HCEC 1CT (cell line): ENCODE measurements around the gene HOXD10.

Experiments
- DNase-seq: peaks from one replicate; pipeline ENCODE4 v3.0.0-alpha.2; 2017

The HOXD10 gene

DNA sequence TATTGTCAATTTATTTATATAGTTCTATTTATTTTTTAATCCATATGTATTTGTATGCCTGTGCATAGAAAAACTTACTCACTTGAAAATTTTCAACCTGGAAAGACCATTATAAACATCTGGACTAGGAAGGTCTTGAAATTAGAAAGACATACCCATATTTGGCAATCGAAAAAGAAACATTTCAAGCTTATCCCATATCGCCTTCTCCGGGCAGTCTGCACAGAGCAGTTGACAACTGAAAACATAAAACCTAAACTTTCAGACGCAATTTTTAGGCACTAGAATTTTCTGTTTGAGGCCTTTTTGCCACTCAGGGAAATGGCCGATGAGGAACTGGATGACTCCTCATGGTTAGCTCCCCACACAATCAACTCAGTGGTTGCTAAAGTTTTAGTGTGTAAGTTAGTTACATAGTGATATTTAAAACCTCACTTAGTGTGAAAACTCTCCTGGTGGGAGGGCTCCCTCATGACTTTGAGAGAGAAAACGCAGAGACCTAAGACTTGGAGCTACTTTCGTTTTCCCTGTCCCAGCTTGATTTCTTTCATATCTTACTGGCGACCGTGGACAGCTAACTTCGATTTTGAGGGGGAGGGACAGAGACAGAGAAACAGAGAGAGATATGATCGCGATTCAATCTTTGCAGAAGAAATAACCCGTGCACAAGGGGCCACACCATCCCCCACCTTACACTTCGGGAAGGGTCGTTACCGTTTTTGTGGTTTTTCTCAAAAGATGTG is 20.2 kb upstream of the HOXD10 start:
- peak; percentile 28 for DNase-seq

DNA sequence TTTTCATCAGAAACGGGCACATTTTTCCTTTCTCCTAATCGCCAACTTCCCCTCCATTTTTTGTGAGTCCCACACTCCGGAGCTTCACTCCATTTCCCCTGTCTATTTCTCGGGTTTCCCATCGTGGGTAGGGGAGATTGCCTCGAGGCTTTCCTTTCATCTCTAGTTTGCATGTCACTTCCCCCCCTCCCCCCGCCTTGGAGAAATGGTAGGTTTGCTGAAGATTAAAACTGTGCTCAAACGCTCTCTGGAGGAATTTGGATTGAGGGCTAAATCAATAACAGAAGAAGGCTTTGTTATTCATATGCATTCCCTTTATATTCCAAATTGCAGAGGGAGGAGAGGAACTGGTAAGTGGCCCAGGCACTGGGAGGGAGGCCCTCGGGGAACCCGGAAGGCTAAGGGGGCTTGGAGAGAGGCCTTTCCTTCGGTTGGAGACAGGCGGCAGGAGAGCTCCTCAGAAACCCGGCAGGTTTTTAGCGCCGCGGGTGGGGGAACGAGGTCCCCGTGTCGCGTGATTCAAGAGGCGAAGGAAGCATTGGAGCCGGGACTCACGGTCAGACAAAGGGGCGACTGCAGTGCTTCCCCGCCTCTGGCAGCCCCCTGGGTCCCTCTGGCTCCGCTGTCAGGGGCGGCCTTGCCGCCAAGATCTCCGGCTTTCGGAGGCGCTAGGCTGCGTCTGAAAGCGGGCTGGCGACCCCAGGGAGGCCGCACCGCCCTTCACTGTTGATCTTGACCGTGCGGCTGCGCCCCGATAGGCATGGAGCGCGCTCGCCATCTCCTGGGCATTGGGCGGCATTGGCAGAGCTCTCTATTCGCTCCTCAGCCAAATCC is 19.4 kb upstream of the HOXD10 start:
- peak; percentile 83 for DNase-seq

- DNase-seq, result no peak
Observed at GRCh38 chr2:176097820-176098365, 18.7 kb upstream of the HOXD10 start.

DNA sequence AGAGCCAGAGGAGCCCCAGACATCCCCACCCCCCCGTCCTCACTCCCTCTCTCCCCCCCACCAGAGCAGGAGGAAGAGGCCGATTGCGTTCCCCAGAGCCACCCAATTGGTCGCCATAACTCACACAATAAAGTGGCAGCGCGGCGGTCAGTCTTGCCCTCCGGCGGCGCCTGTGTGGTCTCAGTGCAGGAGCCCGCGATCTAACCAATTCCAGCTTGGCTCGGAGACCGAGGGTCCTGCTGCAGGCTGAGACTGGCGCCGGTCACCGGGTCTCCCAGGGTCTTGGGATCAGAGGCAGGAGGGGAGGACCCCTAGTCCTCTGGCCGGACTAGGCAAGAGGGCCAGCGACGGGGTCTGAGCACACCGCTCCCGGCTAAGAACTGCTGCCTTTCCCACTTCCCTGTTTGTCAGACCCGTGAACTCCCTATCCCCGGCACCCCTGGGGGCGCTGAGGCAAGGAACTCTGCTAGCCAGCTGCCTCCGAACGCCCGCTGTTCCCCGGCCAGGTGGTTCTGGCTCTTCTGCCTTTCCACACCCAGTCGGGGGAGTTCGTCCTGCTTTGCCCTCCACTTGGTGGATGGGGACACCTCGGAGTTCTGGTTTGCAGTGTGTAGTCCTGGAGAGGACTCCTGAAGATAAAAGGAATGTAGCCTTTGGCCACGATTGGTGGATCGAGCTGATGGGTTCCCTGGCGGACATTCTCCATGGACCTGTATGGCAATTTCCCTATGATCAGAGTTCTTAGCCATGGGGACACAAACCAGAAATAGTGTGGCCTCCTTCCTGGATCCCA is 18.0 kb upstream of the HOXD10 start:
- DNase-seq, result no peak

- DNase-seq, result no peak
Observed at GRCh38 chr2:176099159-176099727, 17.3 kb upstream of the HOXD10 start.

DNA sequence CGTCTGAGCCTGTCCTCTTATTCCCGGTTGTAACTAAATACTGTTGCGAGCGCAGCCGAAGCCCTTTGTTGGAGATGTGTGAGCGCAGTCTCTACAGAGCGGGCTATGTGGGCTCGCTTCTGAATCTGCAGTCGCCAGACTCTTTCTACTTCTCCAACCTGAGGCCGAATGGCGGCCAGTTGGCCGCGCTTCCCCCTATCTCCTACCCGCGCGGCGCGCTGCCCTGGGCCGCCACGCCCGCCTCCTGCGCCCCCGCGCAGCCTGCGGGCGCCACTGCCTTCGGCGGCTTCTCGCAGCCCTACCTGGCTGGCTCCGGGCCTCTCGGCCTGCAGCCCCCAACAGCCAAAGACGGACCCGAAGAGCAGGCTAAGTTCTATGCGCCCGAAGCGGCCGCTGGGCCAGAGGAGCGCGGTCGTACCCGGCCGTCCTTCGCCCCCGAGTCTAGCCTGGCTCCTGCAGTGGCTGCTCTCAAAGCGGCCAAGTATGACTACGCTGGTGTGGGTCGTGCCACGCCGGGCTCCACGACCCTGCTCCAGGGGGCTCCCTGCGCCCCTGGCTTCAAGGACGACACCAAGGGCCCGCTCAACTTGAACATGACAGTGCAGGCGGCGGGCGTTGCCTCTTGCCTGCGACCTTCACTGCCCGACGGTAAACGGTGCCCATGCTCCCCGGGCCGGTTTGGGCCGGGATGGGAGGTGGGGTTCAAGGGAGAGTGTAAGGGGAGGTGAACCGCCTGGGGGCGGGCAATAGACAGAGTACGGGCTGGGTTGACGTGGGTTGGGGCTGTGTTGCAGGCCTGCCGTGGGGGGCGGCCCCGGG is 16.6 kb upstream of the HOXD10 start, which contains the start of gene HOXD12:
HOXD12 (plus strand) TSS at position 68 of the 819 bp plus-strand sequence; CDS start at position 75, 7 bp downstream.
- no peak for DNase-seq

- DNase-seq, result no peak
Observed at GRCh38 chr2:176100547-176101140, 15.9 kb upstream of the HOXD10 start.

DNA sequence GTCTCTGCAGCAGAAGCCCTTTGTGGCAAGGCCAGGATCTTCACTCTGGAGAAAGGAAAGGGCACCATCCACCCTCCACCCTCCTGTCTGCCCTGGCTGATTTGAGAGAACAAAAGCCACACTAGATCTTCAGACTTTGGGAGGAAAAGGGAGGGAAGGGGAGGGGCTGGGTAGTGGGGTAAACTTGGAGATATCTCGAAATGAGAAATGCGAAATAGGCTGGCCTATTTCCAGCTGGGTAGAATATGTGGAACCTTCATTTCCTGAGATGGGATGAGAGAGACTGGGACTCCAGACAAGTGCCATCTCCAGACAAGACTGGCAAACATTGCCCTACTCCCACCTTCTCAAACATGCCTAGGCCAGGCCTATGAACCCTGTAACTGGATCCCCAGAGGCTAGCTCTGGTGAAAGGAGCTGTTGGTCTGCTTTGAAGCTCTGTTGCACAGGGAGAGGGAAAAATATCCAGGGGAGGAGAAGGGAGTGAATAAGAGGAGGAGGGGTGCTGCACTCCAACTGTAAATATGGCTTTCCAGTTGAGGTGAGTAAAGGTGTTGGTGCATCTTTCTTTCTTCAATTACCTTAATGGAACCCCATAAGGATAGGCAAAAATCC is 15.3 kb upstream of the HOXD10 start:
- DNase-seq, result no peak

DNA sequence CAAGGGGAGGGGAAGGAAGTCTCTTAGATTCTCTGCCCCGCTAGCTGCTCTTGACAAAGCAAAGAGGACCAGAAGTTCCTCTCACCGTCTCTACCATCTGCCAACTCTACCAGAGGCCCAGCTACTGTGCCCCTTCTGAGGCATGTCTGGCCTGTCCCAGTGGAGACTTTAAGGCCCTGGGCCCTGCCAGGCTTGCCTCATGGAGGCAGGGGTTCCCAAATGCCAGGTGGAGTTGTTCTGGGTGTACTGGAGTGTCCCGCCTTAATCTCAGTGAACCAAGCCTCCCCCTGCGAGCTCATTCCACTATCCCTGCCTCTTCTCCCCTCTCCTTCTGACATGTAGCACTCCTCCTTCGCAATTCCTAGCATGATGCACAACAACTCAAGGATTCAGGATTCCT is 14.7 kb upstream of the HOXD10 start:
- DNase-seq, result no peak

DNA sequence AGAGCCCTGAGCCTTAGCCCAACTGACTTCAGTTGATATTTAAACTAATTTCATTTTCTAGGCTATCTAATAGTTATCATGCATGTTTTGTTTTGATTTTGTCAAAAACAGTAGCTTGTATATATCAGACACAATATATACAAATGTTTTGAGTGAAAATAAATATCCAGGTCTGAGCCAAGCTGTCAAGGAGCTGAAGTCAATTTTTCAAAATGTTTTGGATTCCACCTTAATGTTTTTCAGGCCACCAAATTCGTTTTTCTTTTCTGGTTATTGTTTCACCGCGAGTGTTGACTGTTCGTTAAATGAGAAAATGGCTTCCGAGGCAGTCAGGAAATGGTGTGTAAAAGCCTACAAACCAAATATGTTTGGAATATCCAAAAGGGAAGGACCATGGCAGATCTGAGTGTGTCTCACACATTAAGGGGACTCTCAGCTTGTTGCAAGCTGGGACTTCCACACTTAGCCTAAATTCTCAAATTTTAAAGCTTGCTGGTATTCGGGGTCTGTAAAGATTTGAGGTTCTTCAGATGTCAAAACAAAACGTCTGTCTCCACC is 14.2 kb upstream of the HOXD10 start:
- DNase-seq, result no peak

- no peak for DNase-seq
Observed at GRCh38 chr2:176103194-176103593, 13.4 kb upstream of the HOXD10 start.

DNA sequence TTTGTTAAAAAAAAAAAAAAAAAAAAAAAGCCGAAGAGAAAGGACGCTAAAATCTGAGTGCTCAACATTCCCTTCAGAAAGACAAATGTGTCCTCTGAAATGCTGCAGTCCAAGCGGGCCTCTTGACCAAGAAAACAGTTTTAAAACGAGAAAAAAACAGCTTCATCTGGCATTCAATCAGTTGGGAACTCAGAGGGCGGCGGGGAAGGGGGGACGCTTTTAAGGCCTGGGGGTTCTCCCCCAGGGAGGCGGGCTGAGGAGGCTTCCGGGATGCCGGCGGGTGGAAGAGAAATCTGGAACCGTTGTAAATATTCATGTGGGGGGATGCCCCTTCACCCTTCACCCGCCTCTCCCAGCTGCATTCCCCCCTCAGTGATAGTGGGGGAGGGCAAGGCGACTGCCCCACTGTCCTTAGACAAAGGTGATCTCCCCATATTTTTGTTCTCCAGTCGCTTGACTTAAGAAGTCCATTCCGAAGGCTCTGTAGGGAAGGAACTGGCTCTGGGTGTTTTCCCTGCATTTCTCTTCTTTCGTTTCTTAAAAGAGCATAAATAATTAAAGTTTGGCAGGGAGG is 12.7 kb upstream of the HOXD10 start:
- no peak for DNase-seq

DNA sequence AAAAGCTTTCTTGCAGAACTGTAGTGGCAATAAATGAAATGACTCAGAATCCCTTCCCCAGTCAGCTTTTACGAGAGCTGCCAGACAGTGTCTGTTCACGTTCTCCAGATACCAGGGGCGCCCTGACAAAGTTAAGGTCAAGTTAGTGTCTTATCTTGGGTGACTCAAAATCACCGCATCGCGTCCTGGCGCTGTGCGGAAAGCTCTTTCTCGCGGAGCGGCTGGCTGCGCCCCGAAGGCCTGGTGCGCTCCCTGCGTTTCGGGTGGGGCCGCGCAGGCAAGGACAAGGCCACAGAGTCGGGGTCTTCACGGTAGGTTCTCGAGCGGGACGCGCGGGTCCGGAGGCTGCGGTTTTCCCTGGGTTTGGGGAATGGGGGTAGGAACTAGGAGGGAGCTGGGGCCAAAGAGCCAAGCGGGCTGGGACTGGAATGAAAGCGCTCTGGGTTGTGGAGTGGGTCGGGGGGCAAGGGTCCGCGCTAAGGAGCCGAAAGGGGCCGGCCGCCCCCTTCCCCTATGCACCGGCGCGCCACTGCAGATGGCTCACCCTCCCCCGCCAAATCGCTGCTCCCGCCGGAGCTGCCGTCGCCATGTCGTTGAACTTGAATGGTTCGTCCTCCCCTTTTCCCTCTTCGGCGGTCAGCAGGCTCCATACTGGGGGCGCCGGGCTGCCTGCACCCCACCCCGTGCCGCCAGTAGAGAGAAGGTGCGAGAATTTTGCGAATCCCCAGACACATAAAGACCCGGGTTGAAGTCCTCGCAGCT is 12.1 kb upstream of the HOXD10 start:
- peak; percentile 30 for DNase-seq

GRCh38 chr2:176105078-176105729 is 11.4 kb upstream of the HOXD10 start:
- DNase-seq, result no peak

DNA sequence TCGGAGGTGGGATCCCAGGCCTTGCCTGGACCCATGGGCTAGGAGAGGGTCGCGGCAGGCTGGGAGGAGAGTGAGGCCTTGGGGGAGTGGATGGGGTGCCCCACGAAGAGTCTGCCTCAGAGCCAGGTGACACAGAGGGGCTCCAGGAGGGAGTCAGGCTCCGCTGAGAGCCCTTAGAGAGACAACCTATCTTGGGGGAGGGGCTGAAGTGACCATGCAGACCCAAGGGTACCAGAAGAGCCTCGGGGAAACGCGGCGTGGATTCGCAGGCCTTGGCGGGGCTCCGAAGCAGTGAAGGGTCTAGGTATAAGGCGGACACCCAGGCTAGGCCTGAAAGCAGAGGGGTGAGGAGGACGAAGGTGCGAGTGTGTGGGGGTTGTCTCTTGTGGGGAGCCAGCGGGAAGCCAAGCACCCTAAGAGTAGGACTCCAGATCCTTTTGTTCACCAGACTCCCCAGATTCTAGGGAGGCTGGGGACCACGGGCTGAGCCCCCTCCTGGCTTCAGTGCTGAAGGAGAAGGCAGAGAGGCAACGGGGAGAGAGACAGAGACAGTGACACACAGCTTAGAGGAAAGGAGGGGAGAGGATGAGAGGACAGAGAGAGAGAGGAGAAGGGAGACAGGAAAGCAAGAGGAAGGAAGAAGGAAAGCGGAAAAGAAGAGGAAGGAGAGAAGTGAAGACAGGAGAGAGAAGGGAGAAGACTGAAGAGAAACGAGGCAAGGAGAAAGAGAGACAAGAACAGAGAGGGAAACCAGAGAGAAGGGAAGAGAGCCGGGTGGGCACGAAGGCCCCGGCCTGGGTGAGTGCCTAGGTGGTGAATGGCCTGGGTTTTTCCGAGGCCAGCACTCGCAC is 10.6 kb upstream of the HOXD10 start:
- no peak for DNase-seq

- DNase-seq, result no peak
Observed at GRCh38 chr2:176106581-176107539, 9.7 kb upstream of the HOXD10 start, which contains the start of gene HOXD11. TSS of gene HOXD11 (plus strand) at chr2:176107280. CDS start at chr2:176107356, 76 bp downstream.
